HepG2 (cell line): ENCODE results near the gene DTWD2.

Experiments used
- ATF4 ChIP-seq, 2 experiments: fragments of 450-650 bp in 1 of 2; sonication (generic) in 1 of 2; formaldehyde crosslinking; IDR thresholded peaks; 2 replicates each; pipeline versions ENCODE4 v1.5.0 to v1.8.0; 2020 to 2022; ENCODE audit warnings: mild to moderate bottlenecking in 1 of 2, missing genetic modification reagents in 1 of 2
- CTCF ChIP-seq: sonication (generic); formaldehyde crosslinking; IDR thresholded peaks from 2 replicates; pipeline ENCODE4 v1.5.0; 2020; ENCODE audit warnings: mild to moderate bottlenecking, missing genetic modification reagents, moderate library complexity
- FOXA1 ChIP-seq, 2 experiments: fragments of 450-650 bp in 1 of 2; sonication (generic) in 1 of 2; formaldehyde crosslinking in 1 of 2; IDR thresholded peaks; 2 replicates each; pipeline versions ENCODE4 v1.4.0 to v1.6.1; 2016 to 2020; ENCODE audit warnings: missing genetic modification reagents in 1 of 2
- FOXM1 ChIP-seq: sonication (generic); formaldehyde crosslinking; IDR thresholded peaks from 2 replicates; pipeline ENCODE4 v1.5.0; 2020; ENCODE audit warnings: missing genetic modification reagents
- MAFF ChIP-seq: IDR thresholded peaks from 2 replicates; pipeline ENCODE4 v1.6.1; 2011; ENCODE audit warnings: low read depth, low read length, improper control_type of control experiment
- NFE2 ChIP-seq: sonication (generic); formaldehyde crosslinking; IDR thresholded peaks from 2 replicates; pipeline ENCODE4 v1.4.0; 2020; ENCODE audit warnings: missing genetic modification reagents
- NFE2L1 ChIP-seq: sonication (generic); formaldehyde crosslinking; IDR thresholded peaks from 2 replicates; pipeline ENCODE4 v1.4.0; 2020; ENCODE audit warnings: missing genetic modification reagents, mild to moderate bottlenecking, borderline replicate concordance
- POLR2A ChIP-seq, 2 experiments: IDR thresholded peaks; 2 replicates each; pipeline ENCODE4 v1.6.1; 2011; ENCODE audit warnings: low read depth in 2 of 2, low read length in 2 of 2, mild to moderate bottlenecking in 1 of 2, moderate library complexity in 1 of 2; ENCODE audit not compliant: insufficient read depth in 1 of 2
- ZNF512 ChIP-seq: sonication (generic); formaldehyde crosslinking; IDR thresholded peaks from 2 replicates; pipeline ENCODE4 v1.4.0; 2020; ENCODE audit warnings: mild to moderate bottlenecking, missing genetic modification reagents
- ZNF543 ChIP-seq: sonication (generic); formaldehyde crosslinking; IDR thresholded peaks from 2 replicates; pipeline ENCODE4 v1.4.0; 2020; ENCODE audit warnings: mild to moderate bottlenecking, missing genetic modification reagents
- ZNF549 ChIP-seq: sonication (generic); formaldehyde crosslinking; IDR thresholded peaks from 2 replicates; pipeline ENCODE4 v1.5.0; 2020; ENCODE audit warnings: missing genetic modification reagents
- ZNF607 ChIP-seq: sonication (generic); formaldehyde crosslinking; IDR thresholded peaks from 2 replicates; pipeline ENCODE4 v1.5.1; 2020; ENCODE audit warnings: missing genetic modification reagents, mild to moderate bottlenecking, borderline replicate concordance
- ZNF629 ChIP-seq: sonication (generic); formaldehyde crosslinking; conservative IDR thresholded peaks from 2 replicates; pipeline ENCODE4 v1.5.0; 2020; ENCODE audit warnings: missing genetic modification reagents

- no peak for TF ChIP-seq FOXM1 (CRISPR knock-in tag)
- TF ChIP-seq MAFF: no peak
- TF ChIP-seq NFE2 (CRISPR knock-in tag): no peak
- TF ChIP-seq ATF4 (CRISPR knock-in tag; IDR thresholded peaks at IDR 0.05): no peak
- TF ChIP-seq NFE2L1 (CRISPR knock-in tag): no peak
- no peak for TF ChIP-seq ZNF549 (CRISPR knock-in tag)
- TF ChIP-seq ZNF607 (CRISPR knock-in tag): no peak
- TF ChIP-seq FOXA1 (IDR thresholded peaks at IDR 0.05): no peak
- no peak for TF ChIP-seq FOXA1 (CRISPR knock-in tag; IDR thresholded peaks at IDR 0.05)
- no peak for TF ChIP-seq ZNF543
- TF ChIP-seq ZNF629 (CRISPR knock-in tag): no peak
- no peak for TF ChIP-seq CTCF (CRISPR knock-in tag)
- no peak for TF ChIP-seq POLR2A (IDR thresholded peaks at IDR 0.05; ENCODE audit: insufficient read depth in 1 of 2, low read depth in 2 of 2, low read length in 2 of 2)
- TF ChIP-seq ZNF512 (CRISPR knock-in tag): no peak
Measured at GRCh38 chr5:118960557-118960956, 27.8 kb downstream of the DTWD2 start.
